Activated T-helper 2 cell treated with anti-CD3 and anti-CD28 coated beads, Interferon-gamma antibody, Interleukin-2, Interleukin-4, amounts not matched to agents 10 μg/mL and 5 μg/mL and 100 μg/mL, durations not matched to agents 14 hours and 24 hours and 36 hours (primary cell): ENCODE measurements around the gene OSBPL5. TPM values are rescaled to one million over a fixed set of nuclear protein-coding genes. Genes with fewer than 3 reads are reported as not detected.

Source experiments
- DNase-seq: peaks from one replicate; pipeline ENCODE4 v3.0.0; 2021; ENCODE audit warnings: low spot score
- H3K27ac Mint-ChIP-seq: one replicate; pipeline ENCODE4 v1.8.0; 2021; ENCODE audit warnings: mixed read lengths
- H3K27me3 Mint-ChIP-seq: one replicate; pipeline ENCODE4 v1.8.0; 2021; ENCODE audit warnings: low read depth, mixed read lengths
- H3K36me3 Mint-ChIP-seq: one replicate; pipeline ENCODE4 v1.8.0; 2021; ENCODE audit warnings: low read depth, mixed read lengths
- H3K4me1 Mint-ChIP-seq: one replicate; pipeline ENCODE4 v1.8.0; 2021; ENCODE audit warnings: low read depth, mixed read lengths
- H3K4me3 Mint-ChIP-seq: one replicate; pipeline ENCODE4 v1.8.0; 2021; ENCODE audit warnings: low read depth, mild to moderate bottlenecking, moderate library complexity, mixed read lengths
- H3K9me3 Mint-ChIP-seq: one replicate; pipeline ENCODE4 v1.8.0; 2021; ENCODE audit warnings: mixed read lengths
- intact Hi-C: fragments of 100-400 bp; cut with micrococcal nuclease; formaldehyde crosslinking; loops from one replicate; pipeline ENCODE4 v1.15.1; 2023
- total RNA-seq: library from RNA; stranded (reverse); gene quantifications from 2 replicates; pipeline ENCODE4 v1.2.3, GENCODE V29; 2022

The OSBPL5 gene
- total RNA-seq, 1 donor from 2014 or later = 2.3 TPM

DNA sequence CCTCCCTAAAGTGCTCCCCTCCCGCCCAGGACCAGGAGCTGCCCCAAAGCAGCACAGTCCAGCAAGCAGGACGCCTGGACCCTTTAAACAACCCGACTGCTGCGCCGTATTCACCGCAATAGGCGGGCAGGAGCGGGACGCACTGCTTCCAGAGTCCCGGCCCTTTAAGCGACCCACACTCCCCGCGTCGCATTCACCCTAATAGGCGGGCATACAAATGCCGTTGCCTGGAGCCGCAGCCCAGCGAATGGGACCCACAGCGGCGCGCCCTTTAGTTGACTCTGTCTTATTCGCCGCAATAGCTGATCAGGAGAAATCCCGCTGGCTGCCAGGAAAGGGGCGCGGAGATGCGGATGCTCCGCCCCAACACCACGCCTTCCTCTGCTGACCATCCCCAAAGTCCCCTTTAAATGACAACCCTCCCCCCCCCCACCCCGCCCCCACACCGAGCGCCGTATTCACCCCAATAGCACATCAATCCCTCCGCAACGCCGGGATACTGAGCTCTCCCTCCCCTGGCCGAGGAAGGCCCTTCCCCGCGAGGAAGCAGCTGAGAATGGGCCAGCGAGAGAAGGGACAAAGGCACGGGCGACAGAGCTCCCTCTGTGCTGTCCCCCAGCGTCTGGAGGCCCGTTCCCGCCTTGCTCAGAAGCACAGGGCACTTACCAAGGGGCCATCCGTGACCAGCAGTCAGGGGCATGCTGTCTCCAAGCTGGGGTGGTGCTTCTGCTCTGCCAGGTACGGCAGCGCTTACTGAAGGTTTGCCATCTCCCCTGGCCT, 4.7 kb downstream of the OSBPL5 start:
- DNase-seq = no peak
- H3K4me3 Mint-ChIP-seq = no peak overlapping the region
- no peak overlapping the region for H3K27ac Mint-ChIP-seq
- no peaks in the 10 kb centered on the region for H3K36me3 Mint-ChIP-seq
- H3K27me3 Mint-ChIP-seq = peaks cover 35% of the 10 kb centered on the region
- H3K9me3 Mint-ChIP-seq = no peaks in the 10 kb centered on the region
- intact Hi-C loops = no loop called here
- H3K4me1 Mint-ChIP-seq = no peaks in the 10 kb centered on the region

DNA sequence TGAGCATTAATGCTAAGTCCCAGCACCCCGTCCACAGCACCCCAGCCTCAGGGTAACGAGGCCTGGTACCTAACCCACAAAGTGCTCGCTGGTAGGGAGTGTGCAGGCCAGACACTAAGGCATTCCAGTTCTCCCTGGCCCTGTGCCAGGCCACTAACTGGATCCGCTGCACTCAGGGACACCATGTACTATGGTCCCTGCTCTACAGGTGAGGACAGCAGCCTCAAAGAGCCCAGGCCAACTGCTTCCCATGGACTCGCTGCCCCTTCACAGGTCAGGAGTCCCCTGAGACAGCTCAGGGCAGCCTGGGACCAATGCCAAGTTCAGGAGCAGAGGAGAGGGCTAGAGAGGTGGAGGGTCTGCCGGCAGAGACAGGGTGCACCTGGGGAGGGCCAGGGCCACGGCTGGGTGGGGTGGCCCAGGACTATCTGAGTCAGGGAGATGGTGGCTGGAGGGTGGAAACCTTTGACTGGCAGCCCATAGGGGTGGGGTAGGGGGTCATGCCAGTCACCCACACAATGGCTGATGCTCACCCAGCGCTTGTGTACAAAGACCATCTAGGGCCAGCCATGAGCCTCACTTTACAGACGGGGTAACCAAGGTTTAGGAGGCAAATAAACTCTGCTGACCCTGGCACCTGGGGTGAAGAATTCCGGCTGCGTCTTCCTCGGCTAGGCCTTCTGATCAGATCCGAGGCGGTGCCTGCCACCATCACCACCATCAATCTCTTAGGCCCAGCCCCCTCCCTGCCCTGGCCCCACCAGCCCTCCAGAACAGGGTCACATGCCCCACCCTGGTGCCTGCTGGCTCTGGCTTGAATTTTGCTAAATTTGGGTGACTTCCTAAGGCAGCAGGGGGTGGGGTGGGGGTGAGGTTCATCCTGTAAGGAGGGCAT, 5.6 kb downstream of the OSBPL5 start:
- Mint-ChIP-seq H3K4me1 (no peaks in the 10 kb centered on the region), H3K27me3 (peaks cover 34% of the 10 kb centered on the region), H3K4me3 (no peak overlapping the region), H3K36me3 (no peaks in the 10 kb centered on the region), H3K27ac (no peak overlapping the region), H3K9me3 (no peaks in the 10 kb centered on the region)
- intact Hi-C loops = no loop called here
- DNase-seq = no peak

DNA sequence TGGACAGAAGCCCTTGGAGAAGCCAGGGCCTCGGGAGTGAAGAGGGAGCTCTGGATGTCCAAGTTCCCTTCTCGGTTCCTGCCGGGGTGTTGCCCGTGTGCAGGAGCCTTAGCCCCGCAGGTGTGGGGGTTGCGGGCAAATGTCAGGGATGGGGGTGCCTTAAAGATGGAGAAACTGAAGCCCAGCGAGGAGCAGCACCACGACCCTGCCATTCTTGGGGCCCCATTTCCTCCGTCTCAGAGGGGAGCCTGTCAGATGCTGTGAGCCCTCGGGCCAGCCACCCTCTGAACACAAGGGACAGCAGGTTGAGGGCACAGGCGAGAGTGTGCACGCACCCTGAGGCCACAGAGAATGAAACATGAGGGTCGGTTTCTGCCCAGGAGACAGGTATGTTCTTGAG, 6.3 kb downstream of the OSBPL5 start:
- no peak for DNase-seq
- Mint-ChIP-seq H3K36me3 (no peaks in the 10 kb centered on the region), H3K4me1 (no peaks in the 10 kb centered on the region), H3K27ac (no peak overlapping the region), H3K9me3 (no peaks in the 10 kb centered on the region), H3K27me3 (peaks cover 32% of the 10 kb centered on the region), H3K4me3 (no peak overlapping the region)
- intact Hi-C loops = no loop called here

DNA sequence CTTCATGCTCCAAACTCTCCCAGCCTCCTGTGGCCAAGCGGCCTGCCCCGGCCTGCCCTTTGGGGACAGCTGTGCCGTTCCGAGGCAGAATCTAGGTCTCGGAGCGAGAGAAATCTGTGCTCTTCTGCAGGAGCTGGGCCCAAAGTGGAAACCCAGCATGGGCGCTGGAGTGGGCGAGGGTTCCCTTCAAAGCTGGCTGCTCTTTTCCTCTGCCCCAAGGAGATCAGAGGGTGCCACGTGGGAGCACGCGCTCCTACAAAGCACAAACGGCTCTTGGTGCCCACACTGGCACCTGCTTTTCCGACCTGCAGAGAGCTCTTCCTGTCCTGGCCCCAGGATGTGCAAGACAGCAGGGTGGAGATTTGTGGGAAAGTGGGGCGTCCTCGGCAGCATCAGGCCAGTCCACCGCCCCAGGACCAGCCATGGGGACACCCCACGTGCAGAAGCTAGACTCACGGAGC, 6.9 kb downstream of the OSBPL5 start:
- Mint-ChIP-seq H3K27ac (no peak overlapping the region), H3K36me3 (no peaks in the 10 kb centered on the region), H3K9me3 (no peaks in the 10 kb centered on the region), H3K4me1 (no peaks in the 10 kb centered on the region), H3K27me3 (peaks cover 26% of the 10 kb centered on the region), H3K4me3 (no peak overlapping the region)
- intact Hi-C loops = no loop called here
- no peak for DNase-seq

DNA sequence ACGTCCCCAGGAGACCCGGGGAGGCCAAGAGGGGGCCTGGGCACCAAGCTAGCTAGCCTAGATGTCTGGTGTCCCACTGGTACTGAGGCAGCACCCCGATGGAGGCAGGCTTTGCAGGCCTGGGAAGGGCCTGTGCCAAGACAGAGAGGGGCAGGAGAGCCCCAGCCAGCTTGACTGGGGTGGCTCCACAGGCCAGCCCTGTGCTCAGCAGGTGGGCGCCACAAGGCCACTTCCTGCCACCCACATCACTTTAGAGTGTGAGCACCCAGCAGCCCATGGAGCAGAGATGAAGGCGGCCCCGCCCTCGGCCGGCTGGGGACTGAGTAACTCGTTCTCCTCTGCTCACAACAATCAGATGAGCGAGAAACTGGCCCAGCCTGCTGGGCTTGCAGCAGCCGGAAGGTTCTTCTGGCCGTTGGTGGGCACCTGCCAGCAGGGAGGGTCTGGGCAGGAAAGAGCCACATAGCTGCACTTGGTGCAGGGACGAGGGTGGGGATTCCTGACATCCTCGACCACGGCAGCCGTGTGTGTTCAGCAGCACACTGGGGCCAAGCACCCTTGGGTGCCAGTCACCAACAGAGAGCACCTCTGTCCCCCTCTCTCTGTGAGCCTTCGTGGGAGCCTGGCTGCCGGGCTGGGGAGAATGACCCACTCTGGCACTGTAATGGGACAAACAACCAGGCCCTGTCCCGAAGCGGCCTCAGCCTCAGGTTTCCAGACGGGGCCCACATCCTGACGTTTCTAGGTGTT, 7.6 kb downstream of the OSBPL5 start:
- H3K4me3 Mint-ChIP-seq = no peak overlapping the region

DNA sequence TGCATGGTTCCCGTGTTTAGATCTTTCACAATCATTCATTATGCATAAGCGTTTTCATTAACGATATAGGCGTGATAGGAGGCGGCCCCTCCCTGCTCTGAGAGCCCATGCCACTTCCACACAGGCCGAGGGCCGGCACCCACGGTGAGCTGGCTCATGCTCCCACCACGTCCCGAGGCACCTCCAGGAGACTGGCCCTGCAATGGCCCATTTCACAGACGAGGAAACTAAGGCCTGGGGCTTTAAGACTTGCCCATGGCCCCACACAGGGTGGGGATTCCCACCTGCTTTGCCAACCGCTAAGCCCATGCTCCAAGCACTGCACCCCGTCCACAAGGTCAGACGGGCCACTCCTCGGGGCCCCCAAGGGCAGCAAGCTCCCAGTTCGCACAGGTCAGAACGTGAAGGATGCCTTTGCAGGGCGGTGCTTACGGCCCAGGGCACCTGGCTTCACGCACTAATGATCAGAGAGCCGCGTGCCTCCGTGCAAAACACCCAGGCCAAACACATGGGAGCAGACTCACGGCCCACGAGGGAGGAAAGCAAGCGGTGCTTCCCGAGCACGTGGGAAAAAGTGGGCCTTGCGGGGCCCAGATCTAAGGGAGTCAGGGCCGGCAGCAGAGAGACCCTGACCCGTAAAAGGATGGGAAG, 8.3 kb downstream of the OSBPL5 start:
- no peaks in the 10 kb centered on the region for H3K4me1 Mint-ChIP-seq
- no peak overlapping the region for H3K27ac Mint-ChIP-seq
- intact Hi-C loops = no loop called here
- H3K27me3 Mint-ChIP-seq = peaks cover 17% of the 10 kb centered on the region
- no peak for DNase-seq
- no peak overlapping the region for H3K4me3 Mint-ChIP-seq
- H3K9me3 Mint-ChIP-seq = no peaks in the 10 kb centered on the region
- H3K36me3 Mint-ChIP-seq = no peaks in the 10 kb centered on the region

More for the DNA sequence above, 7.6 kb downstream of the OSBPL5 start:
- Mint-ChIP-seq H3K4me1 (no peaks in the 10 kb centered on the region), H3K27ac (no peak overlapping the region), H3K36me3 (no peaks in the 10 kb centered on the region), H3K9me3 (no peaks in the 10 kb centered on the region), H3K27me3 (peaks cover 20% of the 10 kb centered on the region)
- no peak for DNase-seq
- intact Hi-C loops = no loop called here

DNA sequence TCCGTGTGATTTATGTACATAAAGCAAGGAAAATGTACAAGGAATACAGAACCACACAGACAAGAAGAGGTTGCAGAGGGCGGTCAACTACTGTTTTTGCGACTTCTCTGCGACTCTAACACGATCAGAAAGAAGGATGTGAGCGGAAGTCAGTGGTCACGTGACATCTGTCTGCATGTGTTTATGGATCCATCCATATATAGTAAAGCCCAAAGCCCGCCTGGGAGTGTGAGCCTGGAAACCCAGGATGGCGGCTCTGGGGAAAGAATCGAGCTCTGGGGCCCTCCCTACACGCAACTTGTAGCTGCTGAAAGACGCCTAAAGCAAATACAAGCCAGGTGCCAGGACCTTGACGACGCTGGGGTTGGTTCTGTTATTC, 8.8 kb downstream of the OSBPL5 start:
- H3K27ac Mint-ChIP-seq = no peak overlapping the region
- intact Hi-C loops = no loop called here
- DNase-seq = no peak
- H3K9me3 Mint-ChIP-seq = no peaks in the 10 kb centered on the region
- H3K27me3 Mint-ChIP-seq = peaks cover 12% of the 10 kb centered on the region
- H3K4me3 Mint-ChIP-seq = no peak overlapping the region
- no peaks in the 10 kb centered on the region for H3K36me3 Mint-ChIP-seq
- H3K4me1 Mint-ChIP-seq = no peaks in the 10 kb centered on the region

DNA sequence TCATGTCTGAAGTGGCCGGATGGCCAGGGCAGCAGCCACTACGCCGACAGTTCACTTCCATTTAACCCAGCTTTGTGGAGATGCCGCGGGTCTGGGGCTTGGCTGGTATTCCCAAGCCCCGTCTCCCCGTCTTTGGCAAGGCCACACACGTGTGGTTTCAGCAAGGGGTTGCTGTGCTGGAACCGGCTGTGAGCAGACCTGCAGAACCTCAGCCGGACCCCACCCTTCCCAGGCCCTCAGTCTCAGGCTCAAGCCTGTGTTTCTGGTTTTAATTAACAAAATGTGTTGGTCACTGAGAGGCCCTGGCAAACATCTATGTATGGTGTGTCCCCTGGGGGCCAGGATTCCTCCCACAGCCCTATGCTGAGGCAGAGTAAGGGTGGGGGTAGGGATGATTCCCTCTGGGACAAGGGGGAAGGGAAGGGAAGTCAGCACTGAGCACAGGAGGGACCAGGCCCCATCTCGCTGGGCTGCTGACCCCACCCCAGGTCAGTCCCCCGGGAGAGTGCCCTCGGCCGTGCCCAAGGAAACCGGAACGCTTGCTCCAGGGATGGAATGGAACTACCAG, 9.3 kb downstream of the OSBPL5 start:
- H3K27ac Mint-ChIP-seq = no peak overlapping the region
- no peak overlapping the region for H3K4me3 Mint-ChIP-seq
- peaks cover 7% of the 10 kb centered on the region for H3K27me3 Mint-ChIP-seq
- H3K4me1 Mint-ChIP-seq = no peaks in the 10 kb centered on the region
- no peaks in the 10 kb centered on the region for H3K36me3 Mint-ChIP-seq
- no peaks in the 10 kb centered on the region for H3K9me3 Mint-ChIP-seq
- intact Hi-C loops = no loop called here
- DNase-seq = no peak

DNA sequence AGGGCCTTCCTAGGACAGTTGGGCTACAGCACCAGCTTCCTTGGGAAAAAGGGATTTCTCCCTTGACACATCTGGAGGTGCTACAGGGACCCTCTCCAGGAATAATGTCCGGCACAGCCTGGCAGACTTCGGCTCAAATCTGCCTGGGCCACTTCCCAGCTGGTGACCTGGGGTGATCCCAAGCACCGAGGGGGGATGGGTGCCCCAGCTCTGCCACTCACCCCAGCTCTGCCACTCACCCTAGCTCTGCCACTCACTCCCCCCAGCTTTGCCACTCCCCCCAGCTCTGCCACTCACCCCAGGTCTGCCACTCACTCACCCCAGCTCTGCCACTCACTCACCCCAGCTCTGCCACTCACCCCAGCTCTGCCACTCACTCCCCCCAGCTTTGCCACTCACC, 9.9 kb downstream of the OSBPL5 start:
- no peak overlapping the region for H3K27ac Mint-ChIP-seq
- H3K27me3 Mint-ChIP-seq = peaks cover 4% of the 10 kb centered on the region
- H3K36me3 Mint-ChIP-seq = no peaks in the 10 kb centered on the region
- H3K9me3 Mint-ChIP-seq = no peaks in the 10 kb centered on the region
- H3K4me1 Mint-ChIP-seq = no peaks in the 10 kb centered on the region
- DNase-seq = no peak
- intact Hi-C loops = no loop called here
- H3K4me3 Mint-ChIP-seq = no peak overlapping the region

DNA sequence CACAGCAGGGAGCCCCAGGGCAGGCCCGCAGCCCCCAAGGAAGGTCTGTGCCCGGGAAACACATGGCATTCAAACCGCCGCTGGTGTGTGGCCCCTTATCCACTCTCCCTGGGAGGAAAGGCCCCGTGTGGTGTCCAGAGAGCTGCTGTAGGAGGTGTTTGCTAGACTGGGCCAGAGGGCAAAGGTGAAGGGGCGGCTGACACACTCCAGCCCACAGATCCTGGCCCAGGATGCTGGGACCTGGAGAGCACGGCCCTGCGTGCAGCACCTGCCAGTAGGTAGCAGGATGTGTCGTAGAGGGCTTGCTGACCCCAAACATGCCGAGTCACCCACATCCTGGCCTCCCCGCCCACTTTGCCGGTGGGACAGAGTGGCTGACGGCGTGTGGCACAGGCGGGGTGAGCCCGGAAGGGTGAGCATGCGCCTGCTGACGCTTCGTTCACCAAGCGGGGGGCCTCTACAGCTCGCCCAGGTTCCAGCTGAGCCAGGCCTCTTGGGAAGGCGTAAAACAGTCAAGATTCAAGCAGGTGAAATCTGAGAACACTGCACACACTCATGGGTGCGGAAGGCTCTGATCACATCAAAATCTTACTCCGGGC, 11.0 kb downstream of the OSBPL5 start:
- H3K27me3 Mint-ChIP-seq = no peaks in the 10 kb centered on the region
- DNase-seq = no peak
- H3K9me3 Mint-ChIP-seq = no peaks in the 10 kb centered on the region
- H3K4me1 Mint-ChIP-seq = no peaks in the 10 kb centered on the region
- H3K27ac Mint-ChIP-seq = no peak overlapping the region
- intact Hi-C loops = no loop called here
- H3K36me3 Mint-ChIP-seq = no peaks in the 10 kb centered on the region
- H3K4me3 Mint-ChIP-seq = no peak overlapping the region

DNA sequence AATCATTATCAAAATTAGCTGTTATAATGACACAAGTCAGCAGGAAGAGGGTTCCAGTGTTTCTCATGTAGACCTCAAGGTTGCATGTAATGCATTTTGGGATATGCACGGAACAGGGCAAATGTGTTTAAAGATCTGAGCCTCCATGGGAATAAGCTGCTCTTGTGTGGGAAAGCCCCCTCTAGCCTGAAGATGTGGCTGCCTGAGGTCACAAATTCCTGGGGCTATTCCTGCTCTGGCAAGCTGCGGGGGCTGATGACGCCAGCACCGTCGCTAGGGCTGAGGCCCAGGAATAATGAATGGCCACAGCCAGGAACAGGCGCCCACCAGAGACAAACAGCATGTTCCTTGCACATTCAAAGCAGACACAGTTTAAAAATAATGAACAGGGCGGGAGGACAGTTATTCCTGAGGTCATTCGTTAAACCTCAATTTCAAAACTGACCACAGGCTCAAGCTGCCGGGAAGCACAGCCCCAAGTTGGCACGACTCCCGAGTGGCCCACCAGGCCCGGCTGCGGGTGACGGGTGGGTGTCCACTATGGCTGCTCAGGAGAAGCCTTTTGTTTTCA, 11.7 kb downstream of the OSBPL5 start:
- H3K4me3 Mint-ChIP-seq = no peak overlapping the region
- no peaks in the 10 kb centered on the region for H3K9me3 Mint-ChIP-seq
- no peaks in the 10 kb centered on the region for H3K36me3 Mint-ChIP-seq
- H3K27me3 Mint-ChIP-seq = no peaks in the 10 kb centered on the region
- H3K4me1 Mint-ChIP-seq = no peaks in the 10 kb centered on the region
- no peak for DNase-seq
- H3K27ac Mint-ChIP-seq = no peak overlapping the region
- intact Hi-C loops = no loop called here
